ENCODE measurements around the gene RTL3.

DNA sequence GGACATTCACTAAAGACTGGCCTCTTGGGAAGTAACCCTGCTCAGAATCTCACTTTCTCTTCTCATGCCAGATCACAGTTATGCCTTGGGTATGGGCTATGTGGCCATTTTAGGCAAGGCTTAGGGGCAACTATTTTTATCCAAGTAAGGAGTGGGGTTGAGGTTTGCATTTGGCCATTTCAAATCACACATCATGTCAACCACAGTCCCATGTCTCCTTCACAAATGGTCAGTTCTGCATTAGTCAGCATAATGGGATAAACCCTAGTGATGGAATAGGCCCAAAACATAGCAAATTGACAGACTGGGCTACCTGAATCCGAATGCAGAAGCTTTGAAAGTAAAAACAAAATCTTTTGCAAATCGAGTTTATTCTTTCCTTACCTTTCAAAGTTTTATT lies 827 bp upstream of the RTL3 start:
- TF ChIP-seq, protein P1, sequence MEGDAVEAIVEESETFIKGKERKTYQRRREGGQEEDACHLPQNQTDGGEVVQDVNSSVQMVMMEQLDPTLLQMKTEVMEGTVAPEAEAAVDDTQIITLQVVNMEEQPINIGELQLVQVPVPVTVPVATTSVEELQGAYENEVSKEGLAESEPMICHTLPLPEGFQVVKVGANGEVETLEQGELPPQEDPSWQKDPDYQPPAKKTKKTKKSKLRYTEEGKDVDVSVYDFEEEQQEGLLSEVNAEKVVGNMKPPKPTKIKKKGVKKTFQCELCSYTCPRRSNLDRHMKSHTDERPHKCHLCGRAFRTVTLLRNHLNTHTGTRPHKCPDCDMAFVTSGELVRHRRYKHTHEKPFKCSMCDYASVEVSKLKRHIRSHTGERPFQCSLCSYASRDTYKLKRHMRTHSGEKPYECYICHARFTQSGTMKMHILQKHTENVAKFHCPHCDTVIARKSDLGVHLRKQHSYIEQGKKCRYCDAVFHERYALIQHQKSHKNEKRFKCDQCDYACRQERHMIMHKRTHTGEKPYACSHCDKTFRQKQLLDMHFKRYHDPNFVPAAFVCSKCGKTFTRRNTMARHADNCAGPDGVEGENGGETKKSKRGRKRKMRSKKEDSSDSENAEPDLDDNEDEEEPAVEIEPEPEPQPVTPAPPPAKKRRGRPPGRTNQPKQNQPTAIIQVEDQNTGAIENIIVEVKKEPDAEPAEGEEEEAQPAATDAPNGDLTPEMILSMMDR (IDR thresholded peaks at IDR 0.05), result no peak
- no peak for TF ChIP-seq POLR2A (IDR thresholded peaks at IDR 0.05)

Data from prostate gland (tissue), 2 donors.